DND-41 (cell line): ENCODE results near the gene VOPP1.

Source experiments
- ATAC-seq: fragments of 200-7000 bp; cut with Tn5 transposase; 3 replicates; pipeline ENCODE4 v1.9.1; 2021; ENCODE audit warnings: low read depth; ENCODE audit not compliant: insufficient read depth
- DNase-seq: peaks from one replicate; pipeline ENCODE4 v3.0.0-alpha.2; 2020
- H2AFZ ChIP-seq: 2 replicates; pipeline ENCODE4 v1.6.0; 2012; ENCODE audit warnings: low read depth, low read length
- H3K27ac ChIP-seq: 2 replicates; pipeline ENCODE4 v1.5.1; 2012; ENCODE audit warnings: low read length, inconsistent platforms
- H3K27me3 ChIP-seq: fragments of 200-600 bp; sonication (generic); 2 replicates; pipeline ENCODE4 v1.6.0; 2012; ENCODE audit warnings: low read length, mild to moderate bottlenecking, inconsistent platforms; ENCODE audit not compliant: insufficient read depth, poor library complexity
- H3K36me3 ChIP-seq: 2 replicates; pipeline ENCODE4 v1.5.1; 2012; ENCODE audit warnings: low read length, inconsistent platforms; ENCODE audit not compliant: insufficient read depth
- H3K4me1 ChIP-seq: 2 replicates; pipeline ENCODE4 v1.5.1; 2012; ENCODE audit warnings: mild to moderate bottlenecking, low read length; ENCODE audit not compliant: insufficient read depth
- H3K4me2 ChIP-seq: 2 replicates; pipeline ENCODE4 v1.6.0; 2012; ENCODE audit warnings: mild to moderate bottlenecking, moderate library complexity, low read length, inconsistent platforms; ENCODE audit not compliant: insufficient read depth
- H3K4me3 ChIP-seq, 2 experiments: fragments of 200-600 bp in 1 of 2; shearing (Covaris generic) in 1 of 2; 2 replicates each; pipeline ENCODE4 v1.5.1; 2012 to 2016; ENCODE audit warnings: inconsistent platforms in 2 of 2, low read length in 2 of 2, mild to moderate bottlenecking in 2 of 2, low read depth in 1 of 2, moderate library complexity in 1 of 2
- H3K79me2 ChIP-seq: 2 replicates; pipeline ENCODE4 v1.6.0; 2012; ENCODE audit warnings: low read length, inconsistent platforms; ENCODE audit not compliant: insufficient read depth
- H3K9ac ChIP-seq: 2 replicates; pipeline ENCODE4 v1.6.0; 2012; ENCODE audit warnings: low read depth, mild to moderate bottlenecking, inconsistent platforms, low read length, moderate library complexity
- H3K9me3 ChIP-seq: 2 replicates; pipeline ENCODE4 v1.5.1; 2012; ENCODE audit warnings: low read length, moderate library complexity, mild to moderate bottlenecking, inconsistent platforms; ENCODE audit not compliant: insufficient read depth, severe bottlenecking
- H4K20me1 ChIP-seq: 2 replicates; pipeline ENCODE4 v1.6.0; 2012; ENCODE audit warnings: low read length; ENCODE audit not compliant: insufficient read depth
- EZH2 ChIP-seq: IDR thresholded peaks from 3 replicates; pipeline ENCODE4 v1.6.1; 2012; ENCODE audit warnings: borderline replicate concordance, low read depth, mild to moderate bottlenecking, moderate library complexity, low read length, inconsistent platforms; ENCODE audit not compliant: severe bottlenecking
- TF ChIP-seq, protein P1 (sequence below): IDR thresholded peaks from 2 replicates; pipeline ENCODE4 v1.5.1; 2012; ENCODE audit warnings: borderline replicate concordance, low read length, moderate library complexity, mild to moderate bottlenecking; ENCODE audit not compliant: poor library complexity, severe bottlenecking; ENCODE audit errors: extremely low read depth

VOPP1 gene

DNA sequence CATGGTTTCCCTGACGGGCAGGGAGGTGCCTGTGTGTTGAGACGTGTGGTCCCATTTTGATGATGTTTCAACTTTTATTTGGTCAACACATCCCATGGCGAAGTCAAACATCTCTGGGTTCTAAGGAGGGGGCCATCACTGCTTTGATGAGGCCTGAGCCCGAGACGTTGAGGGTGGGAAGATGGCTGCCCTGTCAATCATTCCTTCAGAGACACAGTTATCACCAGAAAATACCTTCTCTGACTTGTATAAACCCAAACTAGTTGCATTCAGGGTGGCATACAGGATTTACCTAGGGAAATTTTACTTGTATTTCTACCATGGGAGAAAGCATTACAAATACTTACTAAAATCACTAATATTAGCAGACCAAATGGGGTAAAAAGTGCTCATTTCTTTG lies 64.6 kb downstream of the VOPP1 start:
- H3K4me1 ChIP-seq = no peaks in the 10 kb centered on the region
- no peaks in the 10 kb centered on the region for H3K9me3 ChIP-seq
- H3K79me2 ChIP-seq = peaks cover 68% of the 10 kb centered on the region
- H3K9ac ChIP-seq = no peak overlapping the region
- DNase-seq (no peak), ATAC-seq (no peak)
- no peak overlapping the region for H3K4me2 ChIP-seq
- no peak overlapping the region for H3K4me3 ChIP-seq
- TF ChIP-seq EZH2 = no peak
- TF ChIP-seq, protein P1, sequence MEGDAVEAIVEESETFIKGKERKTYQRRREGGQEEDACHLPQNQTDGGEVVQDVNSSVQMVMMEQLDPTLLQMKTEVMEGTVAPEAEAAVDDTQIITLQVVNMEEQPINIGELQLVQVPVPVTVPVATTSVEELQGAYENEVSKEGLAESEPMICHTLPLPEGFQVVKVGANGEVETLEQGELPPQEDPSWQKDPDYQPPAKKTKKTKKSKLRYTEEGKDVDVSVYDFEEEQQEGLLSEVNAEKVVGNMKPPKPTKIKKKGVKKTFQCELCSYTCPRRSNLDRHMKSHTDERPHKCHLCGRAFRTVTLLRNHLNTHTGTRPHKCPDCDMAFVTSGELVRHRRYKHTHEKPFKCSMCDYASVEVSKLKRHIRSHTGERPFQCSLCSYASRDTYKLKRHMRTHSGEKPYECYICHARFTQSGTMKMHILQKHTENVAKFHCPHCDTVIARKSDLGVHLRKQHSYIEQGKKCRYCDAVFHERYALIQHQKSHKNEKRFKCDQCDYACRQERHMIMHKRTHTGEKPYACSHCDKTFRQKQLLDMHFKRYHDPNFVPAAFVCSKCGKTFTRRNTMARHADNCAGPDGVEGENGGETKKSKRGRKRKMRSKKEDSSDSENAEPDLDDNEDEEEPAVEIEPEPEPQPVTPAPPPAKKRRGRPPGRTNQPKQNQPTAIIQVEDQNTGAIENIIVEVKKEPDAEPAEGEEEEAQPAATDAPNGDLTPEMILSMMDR = no peak
- H3K27me3 ChIP-seq = no peaks in the 10 kb centered on the region
- H3K27ac ChIP-seq = no peak overlapping the region
- no peak overlapping the region for H2AFZ ChIP-seq
- peaks cover 43% of the 10 kb centered on the region for H4K20me1 ChIP-seq
- peaks cover 26% of the 10 kb centered on the region for H3K36me3 ChIP-seq

DNA sequence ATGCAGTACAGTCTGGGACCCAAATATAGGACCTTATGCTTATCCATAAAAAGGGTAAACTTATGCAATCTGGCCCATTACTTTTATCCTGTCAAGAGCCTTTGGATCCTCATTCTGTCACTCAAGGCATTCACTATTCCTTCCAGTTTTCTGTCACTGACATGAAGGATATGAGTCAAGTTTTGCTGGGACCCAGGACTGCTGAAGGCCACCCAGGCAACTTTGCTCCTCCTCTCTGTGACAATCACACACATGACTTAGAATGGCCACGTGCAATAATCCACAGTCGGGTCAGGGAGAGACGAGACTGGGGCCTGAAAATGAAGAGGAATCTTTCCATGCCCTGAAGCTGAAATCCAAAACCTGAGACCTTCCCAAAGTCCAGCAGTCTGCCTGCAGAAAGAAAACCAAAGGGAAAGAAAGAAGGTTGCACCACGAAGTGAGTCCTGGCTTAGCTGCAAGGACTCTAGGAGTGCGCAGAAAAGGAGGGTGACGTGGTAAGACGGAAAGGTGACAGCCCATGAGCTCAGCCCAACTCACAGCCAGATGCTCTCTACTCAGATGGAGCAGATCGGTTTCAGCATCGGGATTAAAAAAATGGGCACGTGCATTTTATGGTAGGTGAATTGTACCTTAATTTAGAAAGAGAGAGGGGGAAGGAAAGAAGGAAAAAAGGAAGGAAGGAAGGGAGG lies 67.2 kb downstream of the VOPP1 start:
- no peak for ATAC-seq
- no peak for DNase-seq
- Histone ChIP-seq H3K4me1 (no peaks in the 10 kb centered on the region), H3K4me3 (no peak overlapping the region), H4K20me1 (peaks cover 59% of the 10 kb centered on the region), H3K9ac (no peak overlapping the region), H3K36me3 (peaks cover 40% of the 10 kb centered on the region), H3K27me3 (no peaks in the 10 kb centered on the region), H3K27ac (no peak overlapping the region), H3K4me2 (no peak overlapping the region), H3K9me3 (no peaks in the 10 kb centered on the region), H2AFZ (no peak overlapping the region), H3K79me2 (peaks cover 88% of the 10 kb centered on the region)
- TF ChIP-seq, protein P1 = no peak
- no peak for TF ChIP-seq EZH2

DNA sequence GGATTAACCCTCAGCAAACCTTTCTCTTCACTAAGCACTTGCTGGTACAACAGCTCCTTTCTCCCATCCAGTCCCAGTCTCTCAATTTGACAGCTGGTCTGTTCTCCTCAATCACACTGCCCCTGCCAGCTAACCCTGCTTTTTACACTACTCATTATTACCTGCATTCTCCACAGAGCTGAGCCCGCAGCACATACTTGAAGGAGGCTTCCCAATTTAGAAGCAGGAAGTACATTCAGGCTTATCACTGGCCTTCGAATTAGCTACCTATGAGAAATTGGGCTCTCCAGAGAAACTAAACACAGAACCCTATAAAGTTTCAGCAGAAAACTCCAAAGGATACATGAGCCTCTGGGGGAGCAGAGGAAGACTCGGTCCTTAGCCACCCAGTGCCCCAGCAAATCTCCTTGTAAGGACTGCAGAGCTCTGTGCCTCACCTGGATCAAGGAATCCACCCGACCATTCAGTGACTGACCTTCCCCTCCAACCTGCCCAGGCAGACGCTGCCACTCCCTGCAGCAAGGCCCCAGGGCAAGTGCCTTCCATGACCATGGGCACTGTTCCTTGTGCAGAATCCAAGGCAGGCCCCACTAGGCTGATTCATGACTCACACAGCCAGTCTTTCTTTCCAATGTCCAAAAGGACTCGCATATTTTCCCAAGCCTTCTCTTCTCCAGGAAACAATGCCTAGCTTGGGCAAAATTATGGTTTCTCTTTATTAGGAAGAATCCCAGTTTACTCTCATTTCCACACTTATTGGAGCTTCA lies 68.0 kb downstream of the VOPP1 start:
- no peak for DNase-seq
- no peak overlapping the region for H2AFZ ChIP-seq
- peaks cover 67% of the 10 kb centered on the region for H4K20me1 ChIP-seq
- peaks cover 48% of the 10 kb centered on the region for H3K36me3 ChIP-seq
- no peak overlapping the region for H3K9ac ChIP-seq
- H3K4me2 ChIP-seq = no peak overlapping the region
- H3K27me3 ChIP-seq = no peaks in the 10 kb centered on the region
- no peak overlapping the region for H3K4me3 ChIP-seq
- peaks cover 90% of the 10 kb centered on the region for H3K79me2 ChIP-seq
- peak overlapping the region; percentile 30; the same call in 1 of the 2 replicates for H3K27ac ChIP-seq
- no peaks in the 10 kb centered on the region for H3K4me1 ChIP-seq
- no peak for TF ChIP-seq EZH2
- TF ChIP-seq, protein P1 = no peak
- no peak for ATAC-seq
- H3K9me3 ChIP-seq = no peaks in the 10 kb centered on the region
